Liver (tissue), 2 donors: ENCODE data around the gene PRIM1.

ENCODE experiments used
- TF ChIP-seq, protein P1 (sequence below): IDR thresholded peaks from 2 replicates; pipeline ENCODE4 v1.6.1; 2016; ENCODE audit warnings: antibody characterized with exemption, mild to moderate bottlenecking
- TF ChIP-seq, protein P2 (sequence below): fragments of 150-350 bp; IDR thresholded peaks from 2 replicates; pipeline ENCODE4 v1.5.1; 2017; ENCODE audit warnings: improper control_type of control experiment, low read depth, low read length; ENCODE audit not compliant: missing input control
- donor health status: healthy.

DNA sequence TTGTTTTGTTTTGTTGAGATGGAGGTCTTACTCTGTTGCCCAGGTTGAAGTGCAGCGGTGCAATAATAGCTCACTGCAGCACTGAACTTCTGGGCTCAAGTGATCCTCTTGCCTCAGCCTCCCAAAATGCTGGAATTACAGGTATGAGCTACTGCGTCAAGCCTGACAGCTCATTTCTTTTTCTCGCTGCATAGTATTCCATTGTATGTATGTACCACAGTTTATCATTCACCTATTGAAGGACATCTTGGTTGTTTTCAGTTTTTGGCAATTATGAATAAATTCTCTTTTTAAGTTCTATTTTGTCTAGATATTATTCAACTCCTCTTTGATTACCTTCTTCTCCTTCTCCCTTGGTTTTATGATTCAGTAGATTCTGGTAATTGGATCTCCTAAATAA lies 24.5 kb upstream of the PRIM1 start:
- TF ChIP-seq, protein P1, sequence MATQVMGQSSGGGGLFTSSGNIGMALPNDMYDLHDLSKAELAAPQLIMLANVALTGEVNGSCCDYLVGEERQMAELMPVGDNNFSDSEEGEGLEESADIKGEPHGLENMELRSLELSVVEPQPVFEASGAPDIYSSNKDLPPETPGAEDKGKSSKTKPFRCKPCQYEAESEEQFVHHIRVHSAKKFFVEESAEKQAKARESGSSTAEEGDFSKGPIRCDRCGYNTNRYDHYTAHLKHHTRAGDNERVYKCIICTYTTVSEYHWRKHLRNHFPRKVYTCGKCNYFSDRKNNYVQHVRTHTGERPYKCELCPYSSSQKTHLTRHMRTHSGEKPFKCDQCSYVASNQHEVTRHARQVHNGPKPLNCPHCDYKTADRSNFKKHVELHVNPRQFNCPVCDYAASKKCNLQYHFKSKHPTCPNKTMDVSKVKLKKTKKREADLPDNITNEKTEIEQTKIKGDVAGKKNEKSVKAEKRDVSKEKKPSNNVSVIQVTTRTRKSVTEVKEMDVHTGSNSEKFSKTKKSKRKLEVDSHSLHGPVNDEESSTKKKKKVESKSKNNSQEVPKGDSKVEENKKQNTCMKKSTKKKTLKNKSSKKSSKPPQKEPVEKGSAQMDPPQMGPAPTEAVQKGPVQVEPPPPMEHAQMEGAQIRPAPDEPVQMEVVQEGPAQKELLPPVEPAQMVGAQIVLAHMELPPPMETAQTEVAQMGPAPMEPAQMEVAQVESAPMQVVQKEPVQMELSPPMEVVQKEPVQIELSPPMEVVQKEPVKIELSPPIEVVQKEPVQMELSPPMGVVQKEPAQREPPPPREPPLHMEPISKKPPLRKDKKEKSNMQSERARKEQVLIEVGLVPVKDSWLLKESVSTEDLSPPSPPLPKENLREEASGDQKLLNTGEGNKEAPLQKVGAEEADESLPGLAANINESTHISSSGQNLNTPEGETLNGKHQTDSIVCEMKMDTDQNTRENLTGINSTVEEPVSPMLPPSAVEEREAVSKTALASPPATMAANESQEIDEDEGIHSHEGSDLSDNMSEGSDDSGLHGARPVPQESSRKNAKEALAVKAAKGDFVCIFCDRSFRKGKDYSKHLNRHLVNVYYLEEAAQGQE: no peak
- TF ChIP-seq, protein P2, sequence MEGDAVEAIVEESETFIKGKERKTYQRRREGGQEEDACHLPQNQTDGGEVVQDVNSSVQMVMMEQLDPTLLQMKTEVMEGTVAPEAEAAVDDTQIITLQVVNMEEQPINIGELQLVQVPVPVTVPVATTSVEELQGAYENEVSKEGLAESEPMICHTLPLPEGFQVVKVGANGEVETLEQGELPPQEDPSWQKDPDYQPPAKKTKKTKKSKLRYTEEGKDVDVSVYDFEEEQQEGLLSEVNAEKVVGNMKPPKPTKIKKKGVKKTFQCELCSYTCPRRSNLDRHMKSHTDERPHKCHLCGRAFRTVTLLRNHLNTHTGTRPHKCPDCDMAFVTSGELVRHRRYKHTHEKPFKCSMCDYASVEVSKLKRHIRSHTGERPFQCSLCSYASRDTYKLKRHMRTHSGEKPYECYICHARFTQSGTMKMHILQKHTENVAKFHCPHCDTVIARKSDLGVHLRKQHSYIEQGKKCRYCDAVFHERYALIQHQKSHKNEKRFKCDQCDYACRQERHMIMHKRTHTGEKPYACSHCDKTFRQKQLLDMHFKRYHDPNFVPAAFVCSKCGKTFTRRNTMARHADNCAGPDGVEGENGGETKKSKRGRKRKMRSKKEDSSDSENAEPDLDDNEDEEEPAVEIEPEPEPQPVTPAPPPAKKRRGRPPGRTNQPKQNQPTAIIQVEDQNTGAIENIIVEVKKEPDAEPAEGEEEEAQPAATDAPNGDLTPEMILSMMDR: no peak
